Measurements from ENCODE around the gene HSD11B1. TPM values are rescaled to one million over a fixed set of nuclear protein-coding genes. Genes with fewer than 3 reads are reported as not detected.

The HSD11B1 gene
- total and polyA plus RNA-seq, 2 donors (not counting 3 experiments of a cell fraction or from before 2014, with no cell fraction given) = not detected

DNA sequence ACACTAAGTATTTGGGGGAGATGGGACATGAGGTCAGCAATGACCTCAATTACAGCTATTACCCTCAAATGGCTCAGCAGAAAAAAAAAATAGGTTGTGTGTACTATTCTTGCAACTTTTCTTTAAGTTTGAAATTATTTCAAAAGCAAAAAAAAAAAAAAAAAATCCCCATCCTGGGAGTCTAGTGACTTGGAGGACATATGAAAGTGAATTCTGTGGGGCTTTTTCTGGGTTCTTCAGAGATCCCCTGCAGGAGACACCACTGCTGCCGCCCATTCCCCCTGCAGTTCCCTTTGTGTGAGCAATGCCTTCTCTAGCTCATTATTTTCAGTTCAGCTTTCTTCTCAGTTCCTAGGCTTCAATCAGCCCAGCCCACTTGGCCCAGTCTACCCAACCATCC, 16.7 kb downstream of the HSD11B1 start:
- Histone ChIP-seq H3K9me3 (replicated peaks; ENCODE audit: control insufficient read depth, insufficient read depth, low read length) (no peaks in the 10 kb centered on the region), H3K27me3 (ENCODE audit: control insufficient read depth in 2 of 2, insufficient read depth in 2 of 2, low read length in 2 of 2) (peaks cover 0 to 5% of the 10 kb centered on the region in 2 experiments), H3K4me1 (ENCODE audit: control insufficient read depth, extremely low read depth, insufficient read depth, low read length) (no peaks in the 10 kb centered on the region), H3K9me1 (replicated peaks; ENCODE audit: control insufficient read depth, extremely low read depth, insufficient read depth, low read length) (no peaks in the 10 kb centered on the region), H3K79me2 (ENCODE audit: control insufficient read depth, insufficient read depth, low read length) (no peaks in the 10 kb centered on the region), H2AFZ (ENCODE audit: low read depth, low read length) (no peak overlapping the region), H3K4me2 (ENCODE audit: insufficient read depth, low read length) (no peak overlapping the region), H3K4me3 (replicated peaks in 1 of 3; ENCODE audit: insufficient read depth in 1 of 3, low read depth in 1 of 3, low read length in 3 of 3) (no peak overlapping the region), H3K27ac (ENCODE audit: insufficient read depth, low read depth, low read length) (no peak overlapping the region), H4K20me1 (replicated peaks; ENCODE audit: control insufficient read depth, extremely low read depth, insufficient read depth, low read length) (no peaks in the 10 kb centered on the region), H3K9ac (replicated peaks; ENCODE audit: extremely low read depth, insufficient read depth, low read length) (no peak overlapping the region), H3K36me3 (ENCODE audit: control insufficient read depth in 2 of 2, extremely low read depth in 1 of 2, insufficient read depth in 2 of 2, low read length in 2 of 2) (no peaks in the 10 kb centered on the region)
- no TSS peak for BruUV-seq (replicated peaks)
- TF ChIP-seq POLR2A (IDR thresholded peaks at IDR 0.05; ENCODE audit: low read depth, low read length) (no peak), FOS (IDR thresholded peaks at IDR 0.05; ENCODE audit: borderline replicate concordance, insufficient read depth, low read length) (no peak)
- DNase-seq (ENCODE audit: low read depth, low spot score) = no peak
- FAIRE-seq = no peak
- ChIA-PET POLR2A (no interaction called here), CTCF (interaction anchor here (0.8 to 1.1 kb wide), 3 partner anchors 9 to 155 kb away, joined by 3 to 5 read pairs (median 5); no protein-coding TSS in a partner anchor)
- intact Hi-C loops (cut with micrococcal nuclease) = no loop called here
- dilution Hi-C loops (cut with MboI; ENCODE audit: extremely low pct_ligation_motif_present, low sequenced_read_pairs) = no loop called here

DNA sequence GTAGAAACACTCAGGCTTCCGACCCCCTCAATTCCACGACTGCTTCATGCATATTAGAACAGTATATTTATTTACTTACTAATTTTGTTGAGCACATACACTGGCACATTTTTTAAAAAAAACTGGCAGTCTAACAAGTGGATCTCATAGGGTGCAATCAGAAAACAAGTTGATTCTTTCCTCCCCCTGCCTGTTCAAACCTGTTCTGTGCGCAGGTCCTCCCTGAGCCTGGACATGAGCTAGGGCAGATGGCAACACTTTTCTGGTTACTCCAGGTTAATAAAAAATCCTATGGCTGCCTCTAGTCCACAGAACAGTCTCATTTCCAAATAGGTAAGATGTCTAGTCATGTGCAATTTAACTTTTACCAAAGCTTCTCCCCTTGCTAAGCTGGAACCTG, 18.6 kb downstream of the HSD11B1 start:
- BruUV-seq (replicated peaks) = no TSS peak
- Histone ChIP-seq H3K27ac (ENCODE audit: insufficient read depth, low read depth, low read length) (no peak overlapping the region), H3K79me2 (ENCODE audit: control insufficient read depth, insufficient read depth, low read length) (no peaks in the 10 kb centered on the region), H3K27me3 (ENCODE audit: control insufficient read depth in 2 of 2, insufficient read depth in 2 of 2, low read length in 2 of 2) (peaks cover 5 to 7% of the 10 kb centered on the region in 2 experiments), H3K4me3 (replicated peaks in 1 of 3; ENCODE audit: insufficient read depth in 1 of 3, low read depth in 1 of 3, low read length in 3 of 3) (no peak overlapping the region), H3K9me3 (replicated peaks; ENCODE audit: control insufficient read depth, insufficient read depth, low read length) (no peaks in the 10 kb centered on the region), H3K9me1 (replicated peaks; ENCODE audit: control insufficient read depth, extremely low read depth, insufficient read depth, low read length) (no peaks in the 10 kb centered on the region), H2AFZ (ENCODE audit: low read depth, low read length) (no peak overlapping the region), H3K9ac (replicated peaks; ENCODE audit: extremely low read depth, insufficient read depth, low read length) (no peak overlapping the region), H4K20me1 (replicated peaks; ENCODE audit: control insufficient read depth, extremely low read depth, insufficient read depth, low read length) (no peaks in the 10 kb centered on the region), H3K36me3 (ENCODE audit: control insufficient read depth in 2 of 2, extremely low read depth in 1 of 2, insufficient read depth in 2 of 2, low read length in 2 of 2) (no peaks in the 10 kb centered on the region), H3K4me2 (ENCODE audit: insufficient read depth, low read length) (no peak overlapping the region), H3K4me1 (ENCODE audit: control insufficient read depth, extremely low read depth, insufficient read depth, low read length) (no peaks in the 10 kb centered on the region)
- intact Hi-C loops (cut with micrococcal nuclease) (no loop called here), dilution Hi-C loops (cut with MboI; ENCODE audit: extremely low pct_ligation_motif_present, low sequenced_read_pairs) (no loop called here)
- CTCF ChIA-PET = interaction anchor here (1.0 kb wide), 1 partner anchor 25 kb away, joined by 3 read pairs; no protein-coding TSS in a partner anchor
- POLR2A ChIA-PET = no interaction called here
- TF ChIP-seq EZH2 (IDR thresholded peaks at IDR 0.05; ENCODE audit: borderline replicate concordance, low read depth, low read length, severe bottlenecking) = no peak
- no peak for TF ChIP-seq JUN (IDR thresholded peaks at IDR 0.05; ENCODE audit: borderline replicate concordance, insufficient read depth, insufficient read length, low read depth)
- FAIRE-seq = no peak
- DNase-seq (ENCODE audit: low read depth, low spot score) = no peak

All from endothelial cell of umbilical vein (primary cell).